Breast epithelium (tissue), 3 donors: ENCODE data around the gene OXCT2.

Experiments used
- CTCF ChIP-seq, 3 donors: fragments of 450-650 bp; IDR thresholded peaks; one replicate each; pipeline ENCODE4 v1.5.1; 2016 to 2017; ENCODE audit warnings: antibody characterized with exemption in 3 of 3, mild to moderate bottlenecking in 3 of 3, moderate library complexity in 3 of 3
- POLR2A ChIP-seq: fragments of 450-650 bp; IDR thresholded peaks from one replicate; pipeline ENCODE4 v1.6.1; 2016; ENCODE audit warnings: antibody characterized with exemption, mild to moderate bottlenecking, moderate library complexity
- POLR2AphosphoS5 ChIP-seq, 3 donors: sonication (generic); formaldehyde crosslinking; IDR thresholded peaks; one replicate each; pipeline ENCODE4 v1.6.1; 2017; ENCODE audit warnings: antibody characterized with exemption in 3 of 3

- TF ChIP-seq POLR2AphosphoS5 (IDR thresholded peaks at IDR 0.05) (no peak), POLR2A (no peak), CTCF (IDR thresholded peaks at IDR 0.05) (no peak)
These were observed 34.2 kb upstream of the OXCT2 start for GRCh38 chr1:39805385-39805784.
